Left lung (tissue), 10 donors: ENCODE data around the gene NEFH. TPM values are rescaled to one million over a fixed set of nuclear protein-coding genes. Genes with fewer than 3 reads are reported as not detected.

ENCODE experiments used
- ATAC-seq: fragments of 200-7000 bp; cut with Tn5 transposase; one replicate; pipeline ENCODE4 v1.9.1; 2020; ENCODE audit warnings: moderate library complexity
- DNase-seq, 4 donors: peaks; one replicate each; pipeline ENCODE4 v3.0.0-alpha.2; 2013 to 2020
- H3K27ac ChIP-seq, 2 donors: fragments of 200-600 bp; sonication (generic) in 1 of 2; one replicate each; pipeline versions ENCODE4 v1.5.0 to v1.8.0; 2020 to 2021
- H3K27me3 ChIP-seq, 2 donors: fragments of 200-600 bp; sonication (generic) in 1 of 2; one replicate each; pipeline versions ENCODE4 v1.5.0 to v1.8.0; 2020 to 2021
- H3K36me3 ChIP-seq, 2 donors: fragments of 200-600 bp; sonication (generic) in 1 of 2; one replicate each; pipeline versions ENCODE4 v1.5.0 to v1.8.0; 2020 to 2021
- H3K4me1 ChIP-seq, 2 donors: fragments of 200-600 bp; one replicate each; pipeline ENCODE4 v1.8.0; 2021
- H3K4me3 ChIP-seq, 2 donors: fragments of 200-600 bp; sonication (generic) in 1 of 2; one replicate each; pipeline versions ENCODE4 v1.5.0 to v1.8.0; 2020 to 2021; ENCODE audit warnings: mild to moderate bottlenecking in 1 of 2
- H3K9me3 ChIP-seq, 2 donors: fragments of 200-600 bp; sonication (generic) in 1 of 2; one replicate each; pipeline versions ENCODE4 v1.5.0 to v1.8.0; 2020 to 2021
- intact Hi-C, 2 donors: fragments of 100-400 bp; cut with DNase I; formaldehyde crosslinking; loops; one replicate each; pipeline versions ENCODE4 v1.11.2 to v1.14.2; 2022
- polyA plus RNA-seq, 6 donors: library from polyadenylated mRNA; unstranded; fragments of 120-200 nt; gene quantifications; one replicate each; pipeline ENCODE4 v1.2.1, GENCODE V29; 2013; ENCODE audit not compliant: insufficient read length in 6 of 6
- total RNA-seq, 2 donors: library from RNA; stranded (reverse); fragmentation: NEBNext Ultra II Directional; extraction: Animal tissue kit (Norgen Biotek cat#: 25700); gene quantifications; one replicate each; pipeline ENCODE4 v1.2.1, GENCODE V29; 2021
- TF ChIP-seq, protein P1 (sequence below), 2 donors: fragments of 200-600 bp; sonication (generic) in 1 of 2; IDR thresholded peaks; one replicate each; pipeline versions ENCODE4 v1.5.0 to v1.8.0; 2021; ENCODE audit warnings: antibody characterized with exemption in 2 of 2
- donor health status: DM: no; HTN: yes; CAD: no.
- donor health status: DM: no; HTN: no; CAD: no.

Gene NEFH
- total and polyA plus RNA-seq, 8 donors = 0.55 to 5.8 (median 4.6) TPM

GRCh38 chr22:29454276-29454675 is 25.7 kb upstream of the NEFH start:
- Histone ChIP-seq H3K9me3 (no peaks in the 10 kb centered on the region), H3K27me3 (no peaks in the 10 kb centered on the region), H3K36me3 (no peaks in the 10 kb centered on the region), H3K4me1 (no peaks in the 10 kb centered on the region), H3K4me3 (no peak overlapping the region), H3K27ac (no peak overlapping the region)
- ATAC-seq (no peak), DNase-seq (no peak)
- TF ChIP-seq, protein P1, sequence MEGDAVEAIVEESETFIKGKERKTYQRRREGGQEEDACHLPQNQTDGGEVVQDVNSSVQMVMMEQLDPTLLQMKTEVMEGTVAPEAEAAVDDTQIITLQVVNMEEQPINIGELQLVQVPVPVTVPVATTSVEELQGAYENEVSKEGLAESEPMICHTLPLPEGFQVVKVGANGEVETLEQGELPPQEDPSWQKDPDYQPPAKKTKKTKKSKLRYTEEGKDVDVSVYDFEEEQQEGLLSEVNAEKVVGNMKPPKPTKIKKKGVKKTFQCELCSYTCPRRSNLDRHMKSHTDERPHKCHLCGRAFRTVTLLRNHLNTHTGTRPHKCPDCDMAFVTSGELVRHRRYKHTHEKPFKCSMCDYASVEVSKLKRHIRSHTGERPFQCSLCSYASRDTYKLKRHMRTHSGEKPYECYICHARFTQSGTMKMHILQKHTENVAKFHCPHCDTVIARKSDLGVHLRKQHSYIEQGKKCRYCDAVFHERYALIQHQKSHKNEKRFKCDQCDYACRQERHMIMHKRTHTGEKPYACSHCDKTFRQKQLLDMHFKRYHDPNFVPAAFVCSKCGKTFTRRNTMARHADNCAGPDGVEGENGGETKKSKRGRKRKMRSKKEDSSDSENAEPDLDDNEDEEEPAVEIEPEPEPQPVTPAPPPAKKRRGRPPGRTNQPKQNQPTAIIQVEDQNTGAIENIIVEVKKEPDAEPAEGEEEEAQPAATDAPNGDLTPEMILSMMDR (IDR thresholded peaks at IDR 0.05) = no peak
- intact Hi-C loops = no loop called here

DNA sequence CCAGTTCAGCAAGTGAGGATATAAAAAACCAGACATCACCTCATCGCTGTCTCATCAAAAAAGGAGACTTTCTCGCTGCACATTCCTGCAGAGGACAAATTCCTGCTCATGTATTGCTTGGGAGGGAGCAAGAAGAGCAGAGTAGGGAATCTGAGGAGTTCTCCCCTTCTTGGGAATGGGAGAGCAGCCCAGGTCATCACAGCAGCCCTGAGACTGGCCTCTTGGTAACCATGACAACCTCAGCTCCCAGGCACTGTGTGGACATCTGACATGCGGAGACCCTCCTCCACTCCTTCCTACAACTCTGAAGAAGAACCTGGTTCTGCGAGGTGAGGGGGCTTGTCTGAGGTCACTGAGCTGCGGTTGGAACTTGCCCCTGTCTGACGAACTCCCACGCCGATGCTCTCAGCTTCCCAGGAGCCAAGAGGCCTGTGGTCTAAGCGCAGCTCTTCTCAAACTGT is 23.8 kb upstream of the NEFH start:
- Histone ChIP-seq H3K27ac (no peak overlapping the region), H3K9me3 (no peaks in the 10 kb centered on the region), H3K4me1 (no peaks in the 10 kb centered on the region), H3K4me3 (no peak overlapping the region), H3K36me3 (no peaks in the 10 kb centered on the region), H3K27me3 (no peaks in the 10 kb centered on the region)
- no peak for ATAC-seq
- DNase-seq = no peak
- intact Hi-C loops = no loop called here
- TF ChIP-seq, protein P1 (IDR thresholded peaks at IDR 0.05) = no peak

GRCh38 chr22:29457730-29458129 is 22.3 kb upstream of the NEFH start:
- intact Hi-C loops = no loop called here
- no peak for DNase-seq
- no peak overlapping the region for H3K4me3 ChIP-seq
- TF ChIP-seq, protein P1 (IDR thresholded peaks at IDR 0.05) = no peak
- H3K27ac ChIP-seq = no peak overlapping the region
- no peaks in the 10 kb centered on the region for H3K9me3 ChIP-seq
- ATAC-seq = peak; percentile 71
- no peaks in the 10 kb centered on the region for H3K4me1 ChIP-seq
- no peaks in the 10 kb centered on the region for H3K27me3 ChIP-seq
- H3K36me3 ChIP-seq = no peaks in the 10 kb centered on the region

GRCh38 chr22:29458551-29458950 is 21.5 kb upstream of the NEFH start:
- Histone ChIP-seq H3K27ac (no peak overlapping the region), H3K9me3 (no peaks in the 10 kb centered on the region), H3K4me1 (no peaks in the 10 kb centered on the region), H3K27me3 (no peaks in the 10 kb centered on the region), H3K36me3 (no peaks in the 10 kb centered on the region), H3K4me3 (no peak overlapping the region)
- TF ChIP-seq, protein P1 (IDR thresholded peaks at IDR 0.05) = no peak
- ATAC-seq (no peak), DNase-seq (no peak)
- intact Hi-C loops = no loop called here

DNA sequence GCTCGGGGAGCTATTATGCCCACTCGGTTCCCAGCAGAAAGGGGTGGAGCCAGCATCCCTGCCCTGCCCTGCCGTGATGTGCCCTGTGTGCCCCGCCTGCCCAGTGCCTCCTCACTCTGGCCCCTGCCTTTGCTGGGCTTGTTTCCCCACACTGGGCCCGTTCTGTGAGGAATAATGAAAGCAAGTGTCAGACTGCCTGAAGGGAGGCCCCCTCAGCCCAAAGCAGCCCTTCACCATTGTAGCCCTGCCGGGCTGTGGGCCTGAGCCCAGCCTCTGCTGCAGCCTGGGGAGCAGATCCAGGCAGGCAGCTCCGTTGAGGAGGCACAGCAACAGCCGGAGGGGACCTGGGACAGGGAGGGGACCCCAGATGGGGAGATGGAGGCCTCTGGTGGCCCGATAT is 20.2 kb upstream of the NEFH start:
- Histone ChIP-seq H3K9me3 (no peaks in the 10 kb centered on the region), H3K27me3 (no peaks in the 10 kb centered on the region), H3K36me3 (no peaks in the 10 kb centered on the region), H3K27ac (no peak overlapping the region), H3K4me1 (no peaks in the 10 kb centered on the region), H3K4me3 (no peak overlapping the region)
- DNase-seq (no peak), ATAC-seq (no peak)
- intact Hi-C loops = no loop called here
- TF ChIP-seq, protein P1 (IDR thresholded peaks at IDR 0.05) = no peak
